GM12801 (cell line): ENCODE data around the gene EBI3.

Experiments
- TF ChIP-seq, protein P1 (sequence below): IDR thresholded peaks from one replicate; pipeline ENCODE4 v1.5.1; 2011; ENCODE audit warnings: control low read depth; ENCODE audit not compliant: insufficient read length; ENCODE audit errors: extremely low read depth

EBI3 gene

DNA sequence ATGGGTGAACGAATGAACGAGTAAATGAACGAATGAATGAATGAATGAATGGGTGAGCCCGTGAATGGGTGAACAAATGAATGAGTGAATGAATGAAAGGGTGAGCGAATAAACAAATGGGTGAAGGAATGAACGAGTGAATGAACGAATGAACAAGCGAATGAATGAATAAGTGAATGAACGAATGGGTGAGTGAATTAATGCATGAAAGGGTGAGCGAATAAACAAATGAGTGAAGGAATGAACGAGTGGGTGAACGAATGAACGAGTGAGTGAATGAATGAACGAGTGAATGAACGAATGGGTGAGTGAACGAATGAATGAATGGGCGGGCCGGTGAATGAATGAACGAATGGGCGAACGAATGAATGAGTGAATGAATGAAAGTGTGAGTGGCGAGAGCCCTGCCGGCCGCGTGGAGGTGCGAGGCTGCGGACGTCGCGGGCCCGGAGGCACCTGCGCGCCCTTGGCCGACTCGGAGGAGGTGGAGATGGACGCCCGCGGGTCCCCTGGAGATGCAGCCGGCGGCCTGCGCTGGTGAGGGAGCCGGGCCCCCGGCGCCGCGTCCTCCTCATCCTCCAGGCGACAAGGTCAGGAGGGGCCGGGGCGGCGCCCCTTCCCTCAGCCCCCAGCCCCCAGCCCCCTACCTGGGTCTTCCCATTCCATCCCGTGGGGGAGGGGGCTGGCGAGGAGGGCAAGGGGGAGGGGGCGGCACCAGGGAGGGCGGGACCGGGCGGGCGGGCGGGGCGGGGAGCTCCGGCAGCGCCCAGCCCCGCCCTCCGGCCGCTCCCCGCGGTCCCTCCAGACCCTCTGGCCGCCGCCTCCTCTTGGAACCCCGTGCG lies 31.5 kb upstream of the EBI3 start:
- TF ChIP-seq, protein P1, sequence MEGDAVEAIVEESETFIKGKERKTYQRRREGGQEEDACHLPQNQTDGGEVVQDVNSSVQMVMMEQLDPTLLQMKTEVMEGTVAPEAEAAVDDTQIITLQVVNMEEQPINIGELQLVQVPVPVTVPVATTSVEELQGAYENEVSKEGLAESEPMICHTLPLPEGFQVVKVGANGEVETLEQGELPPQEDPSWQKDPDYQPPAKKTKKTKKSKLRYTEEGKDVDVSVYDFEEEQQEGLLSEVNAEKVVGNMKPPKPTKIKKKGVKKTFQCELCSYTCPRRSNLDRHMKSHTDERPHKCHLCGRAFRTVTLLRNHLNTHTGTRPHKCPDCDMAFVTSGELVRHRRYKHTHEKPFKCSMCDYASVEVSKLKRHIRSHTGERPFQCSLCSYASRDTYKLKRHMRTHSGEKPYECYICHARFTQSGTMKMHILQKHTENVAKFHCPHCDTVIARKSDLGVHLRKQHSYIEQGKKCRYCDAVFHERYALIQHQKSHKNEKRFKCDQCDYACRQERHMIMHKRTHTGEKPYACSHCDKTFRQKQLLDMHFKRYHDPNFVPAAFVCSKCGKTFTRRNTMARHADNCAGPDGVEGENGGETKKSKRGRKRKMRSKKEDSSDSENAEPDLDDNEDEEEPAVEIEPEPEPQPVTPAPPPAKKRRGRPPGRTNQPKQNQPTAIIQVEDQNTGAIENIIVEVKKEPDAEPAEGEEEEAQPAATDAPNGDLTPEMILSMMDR: no peak

DNA sequence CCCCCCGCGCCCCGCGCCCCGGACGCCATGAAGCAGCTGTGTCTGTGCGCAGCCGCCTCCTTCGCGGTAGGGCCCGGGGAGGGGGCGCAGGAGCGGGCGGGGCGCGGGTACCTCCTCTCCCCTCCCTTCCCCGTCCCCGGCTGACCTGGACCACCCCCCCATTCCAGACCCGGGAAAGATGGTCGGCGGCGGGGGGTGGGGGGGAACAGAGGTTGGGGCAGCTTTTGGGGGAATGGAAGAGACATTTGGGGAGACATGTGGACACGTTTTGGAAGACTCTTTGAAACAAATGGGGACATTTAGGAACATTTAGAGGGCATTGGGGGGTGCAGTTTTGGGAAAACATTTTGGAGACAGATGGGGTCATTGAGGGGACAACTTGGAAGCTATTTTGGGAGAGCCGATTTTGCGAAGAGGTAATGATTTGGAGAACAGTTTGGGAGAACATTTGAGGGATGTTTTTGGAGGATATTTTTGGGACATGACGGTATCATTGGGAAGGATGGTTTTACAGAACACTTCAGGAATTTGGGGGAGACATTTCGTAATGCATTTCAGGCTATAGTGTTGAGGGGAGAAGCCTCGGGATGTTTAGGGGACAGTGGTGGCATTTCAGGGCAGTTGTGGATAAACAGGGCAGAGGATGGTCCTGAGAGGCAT lies 30.7 kb upstream of the EBI3 start:
- TF ChIP-seq, protein P1: no peak

DNA sequence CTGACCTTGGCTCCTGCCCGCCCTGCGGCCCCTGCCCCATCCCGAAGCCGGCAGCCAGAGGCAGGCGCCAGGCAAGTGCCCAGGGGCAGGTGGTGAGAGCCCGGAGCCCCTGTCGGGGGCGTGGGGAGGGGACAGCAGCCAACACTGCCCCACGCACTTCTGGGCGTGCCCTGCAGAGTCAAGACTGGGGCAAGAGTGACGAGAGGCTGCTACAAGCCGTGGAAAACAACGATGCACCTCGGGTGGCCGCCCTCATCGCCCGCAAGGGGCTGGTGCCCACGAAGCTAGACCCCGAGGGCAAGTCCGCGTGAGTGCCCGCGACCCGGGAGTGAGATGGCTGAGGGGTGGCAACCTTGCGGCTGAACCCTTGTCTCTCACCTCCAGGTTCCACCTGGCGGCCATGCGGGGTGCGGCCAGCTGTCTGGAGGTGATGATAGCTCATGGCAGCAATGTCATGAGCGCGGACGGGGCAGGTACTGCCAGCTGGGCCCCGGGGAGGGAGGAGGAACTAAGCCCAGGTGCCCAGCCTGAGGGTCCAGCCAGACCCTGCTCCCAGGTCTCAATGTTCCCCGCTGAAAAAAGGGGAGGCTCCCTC lies 29.5 kb upstream of the EBI3 start:
- TF ChIP-seq, protein P1: no peak

DNA sequence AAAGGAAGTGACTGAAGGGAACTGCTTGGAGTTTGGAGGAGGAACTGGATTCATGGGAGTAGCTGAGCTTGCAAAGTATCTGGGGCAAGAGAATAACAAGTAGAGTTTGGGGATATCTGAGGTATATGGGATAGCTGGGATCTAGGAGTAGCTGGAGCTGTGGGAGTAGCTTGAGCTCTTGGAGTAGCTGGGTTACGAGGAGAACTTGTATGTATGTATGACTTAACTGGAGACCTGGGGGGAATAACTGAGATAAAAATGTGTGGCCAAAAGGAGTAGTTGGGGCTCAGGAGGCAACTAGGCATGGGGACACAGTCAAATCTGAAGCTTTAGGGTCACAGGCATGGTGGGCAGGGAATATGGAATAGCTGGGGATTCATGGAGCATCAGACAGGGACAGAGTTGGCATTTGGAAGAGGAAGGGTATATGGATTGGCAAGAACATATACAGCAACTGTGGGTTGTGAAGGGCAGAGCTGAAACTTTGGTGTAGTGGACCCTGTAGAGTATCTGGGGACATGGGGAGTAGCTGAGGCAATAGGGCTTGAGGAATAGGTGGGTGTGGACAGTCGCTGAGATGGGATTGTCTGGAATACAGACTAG lies 28.3 kb upstream of the EBI3 start:
- TF ChIP-seq, protein P1: no peak

DNA sequence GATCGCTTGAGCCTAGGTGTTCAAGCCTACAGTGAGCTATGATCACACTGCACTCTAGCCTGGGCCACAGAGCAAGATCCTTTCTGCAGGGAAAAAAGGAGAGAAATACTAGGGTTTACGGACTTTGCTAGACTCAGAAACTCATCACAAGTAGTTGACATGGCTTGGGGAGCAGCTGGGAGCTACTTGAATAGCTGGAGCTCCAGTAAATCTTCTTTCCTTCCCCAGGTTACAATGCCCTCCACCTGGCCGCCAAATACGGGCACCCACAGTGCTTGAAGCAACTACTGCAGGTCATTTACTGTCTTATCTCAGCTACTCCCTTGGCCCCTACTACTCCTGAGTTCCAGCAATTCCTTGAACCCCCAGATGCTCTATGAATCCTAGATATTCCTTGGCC lies 27.5 kb upstream of the EBI3 start:
- TF ChIP-seq, protein P1: no peak

DNA sequence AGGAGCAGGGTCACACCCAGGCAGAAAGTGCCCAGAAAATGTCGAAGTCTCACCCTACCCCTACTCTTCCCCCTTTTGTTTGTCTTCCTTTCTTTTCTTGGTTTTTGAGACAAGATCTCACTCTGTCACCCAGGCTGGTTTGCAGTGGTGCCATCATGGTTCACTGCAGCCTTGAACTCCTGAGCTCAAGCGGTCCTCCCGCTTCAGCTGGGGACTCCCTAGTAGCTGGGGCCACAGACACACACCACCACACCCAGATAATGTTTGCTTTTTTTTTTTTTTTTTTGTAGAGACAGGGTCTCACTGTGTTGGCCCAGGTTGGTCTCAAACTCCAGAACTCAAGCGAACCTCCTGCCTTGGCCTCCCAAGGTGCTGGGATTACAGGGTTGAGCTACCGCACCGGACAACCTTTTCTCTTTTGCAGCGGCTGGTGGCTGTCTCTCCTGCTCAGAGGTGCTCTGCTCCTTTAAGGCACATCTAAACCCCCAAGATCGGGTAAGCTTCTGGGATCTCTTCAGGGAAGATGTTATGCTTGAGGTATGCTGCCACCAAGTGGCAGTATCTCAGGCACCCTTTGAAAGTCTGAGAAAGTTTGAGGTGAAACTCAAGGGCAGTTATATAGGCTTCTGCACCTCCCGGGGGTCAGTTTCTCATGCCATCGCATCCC lies 22.4 kb upstream of the EBI3 start:
- TF ChIP-seq, protein P1: no peak
